SH-SY5Y (cell line): Measurements from ENCODE around the gene DLG2.

Source experiments
- GATA2 ChIP-seq: IDR thresholded peaks from 2 replicates; pipeline ENCODE4 v1.6.1; 2011; ENCODE audit warnings: mild to moderate bottlenecking, low read depth, low read length
- GATA3 ChIP-seq: IDR thresholded peaks from 2 replicates; pipeline ENCODE4 v1.6.1; 2011; ENCODE audit warnings: low read depth, mild to moderate bottlenecking, low read length, moderate library complexity

GRCh38 chr11:84865791-84866535 is 761.2 kb downstream of the DLG2 start:
- TF ChIP-seq GATA3: no peak
- no peak for TF ChIP-seq GATA2
